Subcutaneous adipose tissue (tissue), 4 donors: ENCODE results near the gene SKAP1. TPM values are rescaled to one million over a fixed set of nuclear protein-coding genes. Genes with fewer than 3 reads are reported as not detected.

Experiments
- CTCF ChIP-seq: fragments of 450-650 bp; IDR thresholded peaks from one replicate; pipeline ENCODE4 v1.5.1; 2016; ENCODE audit warnings: low read depth, mild to moderate bottlenecking, control low read depth, antibody characterized with exemption, moderate library complexity
- total RNA-seq, 4 donors: library from RNA; depleted of rRNA; stranded (reverse); fragments of >200 nt; gene quantifications; one replicate each; pipeline ENCODE4 v1.1.0, GENCODE V29; 2016

Gene SKAP1
- total RNA-seq, 4 donors from 2014 or later, result 2.5 to 3.9 (median 3.1) TPM; not detected in 1

GRCh38 chr17:48439110-48439850 is 9.3 kb upstream of the SKAP1 start:
- no peak for TF ChIP-seq CTCF

- no peak for TF ChIP-seq CTCF
Measured at GRCh38 chr17:48438516-48439061, 8.6 kb upstream of the SKAP1 start.

- no peak for TF ChIP-seq CTCF
Measured at GRCh38 chr17:48433896-48434295, 3.9 kb upstream of the SKAP1 start.

GRCh38 chr17:48432820-48433775 is 3.1 kb upstream of the SKAP1 start:
- TF ChIP-seq CTCF, result no peak

- no peak for TF ChIP-seq CTCF
Measured at GRCh38 chr17:48429156-48429555, 858 bp downstream of the SKAP1 start.

- TF ChIP-seq CTCF, result no peak
Measured at GRCh38 chr17:48427598-48427997, 2.4 kb downstream of the SKAP1 start.
